Skin epidermis (tissue), 12 donors: ENCODE data around the gene SRPX.

ENCODE experiments used
- H3K27ac ChIP-seq, 21 experiments: fragments of 200-600 bp; sonication (generic) in 11 of 21; one replicate each; pipeline ENCODE4 v1.5.0; 2020; ENCODE audit warnings: mild to moderate bottlenecking in 3 of 21, inconsistent platforms in 2 of 21, moderate library complexity in 2 of 21
- H3K4me3 ChIP-seq, 7 experiments: fragments of 200-600 bp; sonication (generic) in 2 of 7; one replicate each; pipeline ENCODE4 v1.5.0; 2020; ENCODE audit warnings: inconsistent platforms in 2 of 7, mild to moderate bottlenecking in 2 of 7, moderate library complexity in 1 of 7

The SRPX gene

DNA sequence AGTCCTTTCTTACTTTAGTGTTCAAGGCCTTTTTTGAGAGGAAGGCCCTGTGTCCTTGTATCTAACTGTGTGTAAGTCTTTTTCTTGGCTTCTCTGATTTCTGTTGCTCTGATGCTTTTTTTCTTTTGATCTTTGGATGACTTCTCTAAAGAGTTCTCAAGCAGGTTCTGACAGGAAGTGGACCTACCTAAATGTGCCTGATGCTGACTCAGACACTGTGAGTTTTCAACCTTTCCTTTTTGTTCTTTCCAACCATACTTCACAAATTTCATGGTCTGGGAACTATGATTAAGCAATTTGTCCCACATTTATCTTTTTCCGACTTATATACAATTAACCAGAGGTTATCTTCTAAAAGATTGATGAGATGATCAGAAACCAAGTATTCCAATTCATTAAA is 117.8 kb downstream of the SRPX start:
- H3K4me3 ChIP-seq: no peak overlapping the region
- H3K27ac ChIP-seq: no peak overlapping the region

DNA sequence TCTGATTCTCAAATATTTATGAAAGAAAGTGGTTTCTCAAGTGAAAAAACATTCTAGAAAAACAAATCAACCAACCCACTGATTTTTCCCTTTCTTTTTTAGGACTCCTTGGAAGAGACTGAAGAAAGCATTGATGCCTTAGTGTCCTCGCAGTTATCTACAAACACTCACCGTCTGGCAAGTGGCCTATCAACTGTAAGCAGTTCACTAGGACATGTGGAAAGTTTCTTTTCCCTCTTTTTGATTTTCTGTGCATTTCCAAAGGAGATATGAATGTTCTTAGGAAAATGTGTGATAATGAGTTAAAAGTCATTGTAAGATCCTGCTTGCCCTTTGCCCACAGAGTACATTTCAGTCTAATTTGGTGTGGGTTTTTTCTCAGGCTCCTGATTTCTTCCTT is 118.4 kb downstream of the SRPX start:
- H3K4me3 ChIP-seq: no peak overlapping the region
- no peak overlapping the region for H3K27ac ChIP-seq

DNA sequence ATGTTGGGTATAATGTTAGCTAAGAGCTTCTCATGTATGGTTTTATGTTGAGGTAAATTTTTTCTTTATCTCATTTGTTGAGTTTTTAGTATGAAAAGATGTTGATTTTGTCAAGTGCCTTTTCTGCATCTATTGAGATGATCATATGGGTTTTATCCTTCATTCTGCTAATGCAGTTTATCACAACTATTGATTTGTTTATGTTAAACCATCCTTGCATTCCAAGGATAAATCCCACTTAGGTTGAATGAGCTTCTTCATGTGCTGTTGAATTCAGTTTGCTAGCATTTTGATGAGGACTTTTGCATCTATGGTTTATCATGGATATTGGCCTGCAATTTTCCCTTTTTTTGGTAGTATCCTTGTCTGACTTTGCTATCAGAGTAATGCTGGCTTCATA is 121.0 kb downstream of the SRPX start:
- H3K4me3 ChIP-seq: no peak overlapping the region
- H3K27ac ChIP-seq: no peak overlapping the region
